HepG2 (cell line): Measurements from ENCODE around the gene NCKAP1. TPM values are rescaled to one million over a fixed set of nuclear protein-coding genes. Genes with fewer than 3 reads are reported as not detected.
A peak's percentile ranks its signal among the peaks of the same experiment; 100 is the strongest.

ENCODE experiments used
- AFF4 ChIP-seq: sonication (generic); formaldehyde crosslinking; IDR thresholded peaks from 2 replicates; pipeline ENCODE4 v1.4.0; 2020; ENCODE audit warnings: missing genetic modification reagents
- BORCS8-MEF2B ChIP-seq: sonication (generic); formaldehyde crosslinking; IDR thresholded peaks from 2 replicates; pipeline ENCODE4 v1.8.0; 2022; ENCODE audit warnings: mild to moderate bottlenecking, missing genetic modification reagents
- DR1 ChIP-seq: sonication (generic); formaldehyde crosslinking; IDR thresholded peaks from 2 replicates; pipeline ENCODE4 v1.8.0; 2021; ENCODE audit warnings: mild to moderate bottlenecking, missing genetic modification reagents, inconsistent platforms
- GABPA ChIP-seq, 2 experiments: IDR thresholded peaks; 2 replicates each; pipeline ENCODE4 v1.6.1; 2011 to 2016; ENCODE audit warnings: low read depth in 2 of 2, low read length in 1 of 2, missing biosample characterization in 1 of 2, missing genetic modification characterization in 1 of 2
- HNF4A ChIP-seq: sonication (generic); formaldehyde crosslinking; IDR thresholded peaks from 2 replicates; pipeline ENCODE4 v1.4.0; 2020; ENCODE audit warnings: missing genetic modification reagents
- HNF4G ChIP-seq, 2 experiments: sonication (generic) in 1 of 2; formaldehyde crosslinking in 1 of 2; IDR thresholded peaks; 2 replicates each; pipeline versions ENCODE4 v1.4.0 to v1.6.1; 2011 to 2020; ENCODE audit warnings: borderline replicate concordance in 2 of 2, low read depth in 2 of 2, mild to moderate bottlenecking in 2 of 2, low read length in 1 of 2, missing genetic modification reagents in 1 of 2, moderate library complexity in 1 of 2
- KLF6 ChIP-seq: IDR thresholded peaks from 2 replicates; pipeline ENCODE4 v1.8.0; 2016; ENCODE audit warnings: missing biosample characterization, missing genetic modification reagents
- KMT2B ChIP-seq: IDR thresholded peaks from 2 replicates; pipeline ENCODE4 v1.6.1; 2016; ENCODE audit warnings: missing genetic modification reagents, missing compliant biosample characterization
- PATZ1 ChIP-seq: sonication (generic); formaldehyde crosslinking; IDR thresholded peaks from 2 replicates; pipeline ENCODE4 v1.4.0; 2020; ENCODE audit warnings: missing genetic modification reagents
- RBAK ChIP-seq: sonication (generic); formaldehyde crosslinking; IDR thresholded peaks from 2 replicates; pipeline ENCODE4 v1.5.1; 2020; ENCODE audit warnings: mild to moderate bottlenecking, missing genetic modification reagents
- SOX5 ChIP-seq: IDR thresholded peaks from 2 replicates; pipeline ENCODE4 v1.6.1; 2016; ENCODE audit warnings: borderline replicate concordance
- ZFP37 ChIP-seq: sonication (generic); formaldehyde crosslinking; IDR thresholded peaks from 2 replicates; pipeline ENCODE4 v1.4.0; 2020; ENCODE audit warnings: missing genetic modification reagents, borderline replicate concordance
- ZNF143 ChIP-seq: sonication (generic); formaldehyde crosslinking; IDR thresholded peaks from 2 replicates; pipeline ENCODE4 v1.4.0; 2020; ENCODE audit warnings: missing genetic modification reagents
- ZNF350 ChIP-seq: sonication (generic); formaldehyde crosslinking; IDR thresholded peaks from 2 replicates; pipeline ENCODE4 v1.4.0; 2020; ENCODE audit warnings: mild to moderate bottlenecking, low read depth, missing genetic modification reagents, borderline replicate concordance
- ZNF775 ChIP-seq: sonication (generic); formaldehyde crosslinking; IDR thresholded peaks from 2 replicates; pipeline ENCODE4 v1.4.0; 2020; ENCODE audit warnings: missing genetic modification reagents, mild to moderate bottlenecking, moderate library complexity, borderline replicate concordance
- polyA plus RNA-seq, 8 experiments: library from polyadenylated mRNA; depleted of rRNA in 3 of 8; stranded (reverse) in 7 of 8; unstranded in 1 of 8; fragments of >200 nt; fragmentation: Illumina TruSeq in 4 of 8; extraction: Trizol in 4 of 8; gene quantifications; 2 replicates each; pipeline versions ENCODE4 v1.2.1 to v1.2.3, GENCODE V29; 2011 to 2016; ENCODE audit warnings: low read depth in 4 of 8, missing spikeins in 1 of 8, mixed read lengths in 1 of 8; ENCODE audit not compliant: insufficient read depth in 1 of 8
- total RNA-seq, 5 experiments: library from RNA; depleted of rRNA; stranded (reverse); fragments of >200 nt; fragmentation: Illumina TruSeq; extraction: Trizol; gene quantifications; 2 replicates each; pipeline ENCODE4 v1.2.3, GENCODE V29; 2016; ENCODE audit warnings: low read depth in 1 of 5
- TF ChIP-seq, protein P1 (sequence below): sonication (generic); formaldehyde crosslinking; IDR thresholded peaks from 2 replicates; pipeline ENCODE4 v1.5.1; 2020; ENCODE audit warnings: mild to moderate bottlenecking, missing genetic modification reagents, borderline replicate concordance
- TF ChIP-seq, protein P2 (sequence below): IDR thresholded peaks from 2 replicates; pipeline ENCODE4 v1.6.1; 2012; ENCODE audit warnings: inconsistent platforms

NCKAP1 gene
- total and polyA plus RNA-seq, 2 of the 13 experiments (the other 11 are each of a cell fraction or from before 2014, with no cell fraction given), result 72.1 to 96.3 TPM

- TF ChIP-seq, protein P1, sequence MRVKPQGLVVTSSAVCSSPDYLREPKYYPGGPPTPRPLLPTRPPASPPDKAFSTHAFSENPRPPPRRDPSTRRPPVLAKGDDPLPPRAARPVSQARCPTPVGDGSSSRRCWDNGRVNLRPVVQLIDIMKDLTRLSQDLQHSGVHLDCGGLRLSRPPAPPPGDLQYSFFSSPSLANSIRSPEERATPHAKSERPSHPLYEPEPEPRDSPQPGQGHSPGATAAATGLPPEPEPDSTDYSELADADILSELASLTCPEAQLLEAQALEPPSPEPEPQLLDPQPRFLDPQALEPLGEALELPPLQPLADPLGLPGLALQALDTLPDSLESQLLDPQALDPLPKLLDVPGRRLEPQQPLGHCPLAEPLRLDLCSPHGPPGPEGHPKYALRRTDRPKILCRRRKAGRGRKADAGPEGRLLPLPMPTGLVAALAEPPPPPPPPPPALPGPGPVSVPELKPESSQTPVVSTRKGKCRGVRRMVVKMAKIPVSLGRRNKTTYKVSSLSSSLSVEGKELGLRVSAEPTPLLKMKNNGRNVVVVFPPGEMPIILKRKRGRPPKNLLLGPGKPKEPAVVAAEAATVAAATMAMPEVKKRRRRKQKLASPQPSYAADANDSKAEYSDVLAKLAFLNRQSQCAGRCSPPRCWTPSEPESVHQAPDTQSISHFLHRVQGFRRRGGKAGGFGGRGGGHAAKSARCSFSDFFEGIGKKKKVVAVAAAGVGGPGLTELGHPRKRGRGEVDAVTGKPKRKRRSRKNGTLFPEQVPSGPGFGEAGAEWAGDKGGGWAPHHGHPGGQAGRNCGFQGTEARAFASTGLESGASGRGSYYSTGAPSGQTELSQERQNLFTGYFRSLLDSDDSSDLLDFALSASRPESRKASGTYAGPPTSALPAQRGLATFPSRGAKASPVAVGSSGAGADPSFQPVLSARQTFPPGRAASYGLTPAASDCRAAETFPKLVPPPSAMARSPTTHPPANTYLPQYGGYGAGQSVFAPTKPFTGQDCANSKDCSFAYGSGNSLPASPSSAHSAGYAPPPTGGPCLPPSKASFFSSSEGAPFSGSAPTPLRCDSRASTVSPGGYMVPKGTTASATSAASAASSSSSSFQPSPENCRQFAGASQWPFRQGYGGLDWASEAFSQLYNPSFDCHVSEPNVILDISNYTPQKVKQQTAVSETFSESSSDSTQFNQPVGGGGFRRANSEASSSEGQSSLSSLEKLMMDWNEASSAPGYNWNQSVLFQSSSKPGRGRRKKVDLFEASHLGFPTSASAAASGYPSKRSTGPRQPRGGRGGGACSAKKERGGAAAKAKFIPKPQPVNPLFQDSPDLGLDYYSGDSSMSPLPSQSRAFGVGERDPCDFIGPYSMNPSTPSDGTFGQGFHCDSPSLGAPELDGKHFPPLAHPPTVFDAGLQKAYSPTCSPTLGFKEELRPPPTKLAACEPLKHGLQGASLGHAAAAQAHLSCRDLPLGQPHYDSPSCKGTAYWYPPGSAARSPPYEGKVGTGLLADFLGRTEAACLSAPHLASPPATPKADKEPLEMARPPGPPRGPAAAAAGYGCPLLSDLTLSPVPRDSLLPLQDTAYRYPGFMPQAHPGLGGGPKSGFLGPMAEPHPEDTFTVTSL (CRISPR knock-in tag), result peak; percentile 74
- peak; percentile 59; the same call in 1 of the 2 replicates for TF ChIP-seq BORCS8-MEF2B (CRISPR knock-in tag)
- no peak for TF ChIP-seq GABPA (IDR thresholded peaks at IDR 0.05; ENCODE audit: low read depth, low read length)
- TF ChIP-seq GABPA (CRISPR knock-in tag; IDR thresholded peaks at IDR 0.05; ENCODE audit: low read depth), result 0 out of 2 replicates have a peak, but pooled peaks have one; percentile 13
- peak; percentile 69 for TF ChIP-seq HNF4G (IDR thresholded peaks at IDR 0.05; ENCODE audit: borderline replicate concordance, low read depth, low read length)
- TF ChIP-seq HNF4G (CRISPR knock-in tag; IDR thresholded peaks at IDR 0.05; ENCODE audit: borderline replicate concordance, low read depth), result peak; percentile 72; the same call in 1 of the 2 replicates
- peak; percentile 46; the same call in 1 of the 2 replicates for TF ChIP-seq SOX5 (CRISPR knock-in tag)
- TF ChIP-seq KLF6 (CRISPR knock-in tag), result no peak
- TF ChIP-seq ZNF350 (CRISPR knock-in tag), result peak; percentile 30; the same call in 1 of the 2 replicates
- no peak for TF ChIP-seq ZFP37 (CRISPR knock-in tag)
- TF ChIP-seq HNF4A (CRISPR knock-in tag), result peak; percentile 86
- TF ChIP-seq ZNF143 (CRISPR knock-in tag), result no peak
- no peak for TF ChIP-seq AFF4 (CRISPR knock-in tag)
- TF ChIP-seq, protein P2, sequence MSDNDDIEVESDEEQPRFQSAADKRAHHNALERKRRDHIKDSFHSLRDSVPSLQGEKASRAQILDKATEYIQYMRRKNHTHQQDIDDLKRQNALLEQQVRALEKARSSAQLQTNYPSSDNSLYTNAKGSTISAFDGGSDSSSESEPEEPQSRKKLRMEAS, result no peak; the same call in none of the 2 replicates
- TF ChIP-seq RBAK, result peak; percentile 89
- TF ChIP-seq PATZ1 (CRISPR knock-in tag), result peak; percentile 45
- no peak for TF ChIP-seq KMT2B (CRISPR knock-in tag)
- TF ChIP-seq ZNF775, result peak; percentile 95
- TF ChIP-seq DR1 (CRISPR knock-in tag), result no peak
Measured at GRCh38 chr2:183060571-183061231, 22.4 kb upstream of the NCKAP1 start (continued).
